Choroid plexus epithelial cell (primary cell): ENCODE measurements around the gene TM4SF1.

Source experiments
- DNase-seq: peaks from one replicate; pipeline ENCODE4 v3.0.0-alpha.2; 2010; ENCODE audit warnings: low read depth
- H3K4me3 ChIP-seq: 2 replicates; pipeline ENCODE4 v1.5.1; 2011; ENCODE audit warnings: low read depth, mild to moderate bottlenecking, control low read depth, low read length, moderate library complexity
- CTCF ChIP-seq: conservative IDR thresholded peaks from 2 replicates; pipeline ENCODE4 v1.5.1; 2011; ENCODE audit warnings: low read depth, mild to moderate bottlenecking, control low read depth, inconsistent platforms, low read length, moderate library complexity

The TM4SF1 gene

GRCh38 chr3:149396476-149396875 is 19.0 kb upstream of the TM4SF1 start:
- no peak overlapping the region for H3K4me3 ChIP-seq
- no peak for DNase-seq
- no peak for TF ChIP-seq CTCF

- no peak for TF ChIP-seq CTCF
- peak; percentile 91 for DNase-seq
- H3K4me3 ChIP-seq, result no peak overlapping the region
These were observed 17.9 kb upstream of the TM4SF1 start for GRCh38 chr3:149395107-149396089.

GRCh38 chr3:149393345-149394160 is 16.1 kb upstream of the TM4SF1 start:
- peak; percentile 100 for TF ChIP-seq CTCF
- no peak overlapping the region for H3K4me3 ChIP-seq
- DNase-seq, result peak; percentile 93

- no peak for DNase-seq
- TF ChIP-seq CTCF, result no peak
- H3K4me3 ChIP-seq, result no peak overlapping the region
These were observed 14.5 kb upstream of the TM4SF1 start for GRCh38 chr3:149391960-149392359.

GRCh38 chr3:149390772-149391212 is 13.3 kb upstream of the TM4SF1 start:
- no peak for DNase-seq
- TF ChIP-seq CTCF, result no peak
- no peak overlapping the region for H3K4me3 ChIP-seq

- no peak for DNase-seq
- no peak for TF ChIP-seq CTCF
- H3K4me3 ChIP-seq, result no peak overlapping the region
These were observed 12.8 kb upstream of the TM4SF1 start for GRCh38 chr3:149390294-149390693.
